Stimulated activated memory B cell treated with anti-CD40 and anti-IgM and Interleukin-4, amounts not matched to agents 10 μg/mL and 1 μg/mL and 100 μg/mL, for 72 hours (primary cell): Measurements from ENCODE around the gene TOP3B.
A peak's percentile ranks its signal among the peaks of the same experiment; 100 is the strongest.

ENCODE experiments used
- ATAC-seq: fragments of 150-1000 bp; cut with Tn5 transposase; 2 replicates; pipeline ENCODE4 v1.10.0; 2021
- H3K27ac Mint-ChIP-seq: one replicate; pipeline ENCODE4 v1.8.0; 2022; ENCODE audit warnings: mild to moderate bottlenecking, mixed read lengths
- H3K27me3 Mint-ChIP-seq: one replicate; pipeline ENCODE4 v1.8.0; 2022; ENCODE audit warnings: mixed read lengths
- H3K36me3 Mint-ChIP-seq: one replicate; pipeline ENCODE4 v1.8.0; 2022; ENCODE audit warnings: mixed read lengths
- H3K4me1 Mint-ChIP-seq: one replicate; pipeline ENCODE4 v1.8.0; 2022; ENCODE audit warnings: mixed read lengths
- H3K4me3 Mint-ChIP-seq: one replicate; pipeline ENCODE4 v1.8.0; 2022; ENCODE audit warnings: mild to moderate bottlenecking, moderate library complexity, mixed read lengths
- H3K9me3 Mint-ChIP-seq: one replicate; pipeline ENCODE4 v1.8.0; 2022; ENCODE audit warnings: mixed read lengths

The TOP3B gene

DNA sequence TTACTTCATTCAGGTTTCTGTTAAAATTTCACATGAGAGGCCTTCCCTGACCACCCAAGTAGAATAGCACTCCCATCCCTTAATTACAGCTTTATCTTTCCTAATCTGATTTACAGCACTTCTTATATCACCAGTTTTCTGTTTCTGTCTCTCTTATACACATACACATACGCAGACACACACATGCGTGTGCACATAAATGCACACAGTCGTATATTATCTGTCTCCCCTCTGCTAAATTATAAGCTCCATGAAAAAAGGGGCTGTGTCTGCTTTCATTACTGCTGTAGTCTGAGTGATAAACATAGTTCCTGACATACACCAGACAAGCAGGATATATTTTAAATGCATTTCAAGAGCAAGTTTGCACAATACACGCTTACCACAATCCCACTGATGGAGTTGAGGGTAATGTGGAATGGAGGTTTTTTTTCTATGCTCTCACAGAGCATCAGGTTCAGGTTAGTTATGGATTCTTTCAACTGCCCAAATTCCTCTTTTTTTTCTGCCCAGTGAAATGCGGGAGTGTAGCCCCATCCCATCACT is 13.7 kb upstream of the TOP3B start:
- H3K4me3 Mint-ChIP-seq = no peak overlapping the region
- no peaks in the 10 kb centered on the region for H3K27me3 Mint-ChIP-seq
- H3K9me3 Mint-ChIP-seq = no peaks in the 10 kb centered on the region
- ATAC-seq = no peak
- H3K4me1 Mint-ChIP-seq = no peaks in the 10 kb centered on the region
- no peak overlapping the region for H3K27ac Mint-ChIP-seq
- peaks cover 6% of the 10 kb centered on the region for H3K36me3 Mint-ChIP-seq

DNA sequence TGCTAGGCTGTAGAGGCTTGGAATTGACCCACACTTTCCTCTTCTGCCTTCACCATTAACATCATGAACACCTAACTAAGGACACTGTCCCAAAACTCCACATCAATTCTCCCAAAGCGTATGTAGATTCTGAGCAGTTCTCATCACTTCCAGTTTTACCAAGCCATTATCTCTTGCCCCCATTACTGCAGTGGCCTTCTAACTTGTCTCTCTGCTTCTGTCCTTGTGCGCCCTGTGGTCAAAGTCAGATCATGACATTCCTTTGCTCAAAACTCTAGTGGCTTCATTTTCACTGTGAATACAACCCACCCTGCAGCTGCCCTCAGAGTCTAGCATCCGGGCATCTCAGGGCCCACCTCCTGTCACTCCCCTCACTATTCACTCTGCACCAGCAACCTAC is 13.1 kb upstream of the TOP3B start:
- no peak overlapping the region for H3K4me3 Mint-ChIP-seq
- no peak for ATAC-seq
- peaks cover 9% of the 10 kb centered on the region for H3K36me3 Mint-ChIP-seq
- H3K9me3 Mint-ChIP-seq = no peaks in the 10 kb centered on the region
- H3K27ac Mint-ChIP-seq = no peak overlapping the region
- no peaks in the 10 kb centered on the region for H3K4me1 Mint-ChIP-seq
- H3K27me3 Mint-ChIP-seq = no peaks in the 10 kb centered on the region

DNA sequence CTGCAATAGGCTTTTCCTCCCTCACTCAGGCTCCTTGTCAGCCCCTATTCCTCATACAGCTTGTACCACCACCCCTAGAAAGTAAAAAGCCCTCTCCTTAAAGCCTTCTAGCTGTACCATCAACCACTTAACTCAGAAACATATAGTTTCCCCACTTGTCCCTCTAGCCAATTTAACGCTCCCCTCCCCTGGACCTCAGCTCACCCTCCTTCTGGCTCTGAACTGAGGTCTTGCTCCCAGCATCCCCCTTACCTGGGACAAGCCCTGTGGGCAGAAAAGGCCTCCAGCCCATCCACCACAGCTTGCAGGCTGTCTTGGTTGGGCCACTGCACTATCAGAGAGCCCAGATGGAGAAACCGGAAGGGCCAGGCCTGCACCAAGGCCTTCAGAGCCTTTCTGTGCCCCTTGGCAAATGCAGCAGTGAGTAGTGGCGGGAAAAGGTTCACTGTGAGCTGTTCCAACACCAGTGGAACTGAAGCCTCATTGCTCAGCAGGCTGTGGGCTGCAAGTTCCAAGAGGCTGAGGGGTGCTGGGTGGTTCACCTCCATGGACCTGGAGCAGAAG is 12.4 kb upstream of the TOP3B start:
- Mint-ChIP-seq H3K27me3 (no peaks in the 10 kb centered on the region), H3K4me3 (no peak overlapping the region), H3K9me3 (no peaks in the 10 kb centered on the region), H3K27ac (no peak overlapping the region), H3K4me1 (no peaks in the 10 kb centered on the region), H3K36me3 (peaks cover 12% of the 10 kb centered on the region)
- no peak for ATAC-seq

DNA sequence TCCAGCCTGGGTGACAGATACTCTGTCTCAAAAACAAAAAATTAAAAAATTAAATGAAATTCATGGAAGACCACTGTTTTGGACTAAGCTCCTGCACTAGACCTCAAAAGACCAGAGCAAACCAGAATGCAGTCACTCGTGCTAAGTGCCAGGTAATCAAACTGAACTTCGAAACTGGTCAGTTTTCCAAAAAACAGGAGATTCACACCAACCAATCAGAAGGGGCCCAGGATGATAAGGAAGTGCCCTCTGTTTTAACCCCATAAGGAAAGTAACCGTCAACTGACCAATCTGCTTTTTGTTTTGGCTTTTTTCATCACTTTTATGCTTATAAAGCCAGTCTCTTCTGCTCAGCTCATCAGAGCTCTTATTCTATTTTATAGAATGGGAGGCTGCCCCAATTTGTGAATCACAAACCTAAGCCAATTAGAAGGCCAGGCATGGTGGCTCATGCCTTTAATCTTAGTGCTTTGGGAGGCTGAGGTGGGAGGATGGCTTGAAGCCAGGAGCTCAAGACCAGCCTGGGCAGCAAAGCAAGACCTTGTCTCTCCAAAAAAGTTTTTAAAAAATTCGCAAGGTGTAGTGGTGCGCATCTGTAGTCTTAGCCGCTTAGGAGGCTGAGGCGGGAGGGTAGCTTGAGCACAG is 10.1 kb upstream of the TOP3B start:
- no peaks in the 10 kb centered on the region for H3K27me3 Mint-ChIP-seq
- H3K36me3 Mint-ChIP-seq = peaks cover 12% of the 10 kb centered on the region
- H3K9me3 Mint-ChIP-seq = no peaks in the 10 kb centered on the region
- H3K4me1 Mint-ChIP-seq = no peaks in the 10 kb centered on the region
- ATAC-seq = no peak
- no peak overlapping the region for H3K4me3 Mint-ChIP-seq
- H3K27ac Mint-ChIP-seq = no peak overlapping the region

DNA sequence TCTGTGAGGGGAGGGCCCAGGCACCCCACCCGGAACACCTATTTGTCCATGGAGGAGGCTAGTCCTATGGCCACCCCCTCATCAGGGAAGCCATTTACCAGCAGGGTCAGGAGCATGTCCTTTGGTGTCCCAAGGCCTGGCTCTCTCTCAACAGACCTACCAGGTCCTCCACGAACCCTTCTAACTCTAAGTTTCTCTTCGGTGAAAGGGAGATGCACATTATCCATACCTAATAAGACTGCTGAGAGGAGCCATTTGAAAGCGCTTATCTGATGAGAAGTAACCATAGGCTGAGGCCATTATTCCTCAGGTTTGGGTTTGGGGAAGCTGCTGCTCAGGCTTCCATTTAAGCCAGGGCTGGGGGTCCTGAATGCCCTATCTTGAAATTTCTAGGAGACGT is 9.2 kb upstream of the TOP3B start:
- no peak overlapping the region for H3K27ac Mint-ChIP-seq
- no peak overlapping the region for H3K4me3 Mint-ChIP-seq
- peaks cover 12% of the 10 kb centered on the region for H3K36me3 Mint-ChIP-seq
- no peaks in the 10 kb centered on the region for H3K27me3 Mint-ChIP-seq
- ATAC-seq = no peak
- H3K9me3 Mint-ChIP-seq = no peaks in the 10 kb centered on the region
- H3K4me1 Mint-ChIP-seq = no peaks in the 10 kb centered on the region

DNA sequence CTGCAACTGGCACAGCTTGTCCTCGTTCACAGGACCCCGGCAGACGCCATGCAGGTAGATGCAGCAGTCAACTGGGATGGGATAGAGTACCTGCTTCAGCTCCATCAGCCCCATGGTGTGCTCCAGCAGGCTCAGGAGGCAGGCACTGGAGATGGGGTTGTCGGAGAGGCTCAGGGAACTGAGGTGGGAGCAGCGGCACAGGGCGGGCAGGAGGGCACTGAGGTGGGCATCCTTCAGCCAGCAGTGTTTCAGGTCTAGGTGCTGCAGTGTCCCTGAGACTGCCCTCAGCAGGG is 8.7 kb upstream of the TOP3B start:
- no peak overlapping the region for H3K27ac Mint-ChIP-seq
- no peaks in the 10 kb centered on the region for H3K27me3 Mint-ChIP-seq
- no peaks in the 10 kb centered on the region for H3K9me3 Mint-ChIP-seq
- H3K36me3 Mint-ChIP-seq = peaks cover 12% of the 10 kb centered on the region
- H3K4me1 Mint-ChIP-seq = no peaks in the 10 kb centered on the region
- H3K4me3 Mint-ChIP-seq = no peak overlapping the region
- no peak for ATAC-seq

DNA sequence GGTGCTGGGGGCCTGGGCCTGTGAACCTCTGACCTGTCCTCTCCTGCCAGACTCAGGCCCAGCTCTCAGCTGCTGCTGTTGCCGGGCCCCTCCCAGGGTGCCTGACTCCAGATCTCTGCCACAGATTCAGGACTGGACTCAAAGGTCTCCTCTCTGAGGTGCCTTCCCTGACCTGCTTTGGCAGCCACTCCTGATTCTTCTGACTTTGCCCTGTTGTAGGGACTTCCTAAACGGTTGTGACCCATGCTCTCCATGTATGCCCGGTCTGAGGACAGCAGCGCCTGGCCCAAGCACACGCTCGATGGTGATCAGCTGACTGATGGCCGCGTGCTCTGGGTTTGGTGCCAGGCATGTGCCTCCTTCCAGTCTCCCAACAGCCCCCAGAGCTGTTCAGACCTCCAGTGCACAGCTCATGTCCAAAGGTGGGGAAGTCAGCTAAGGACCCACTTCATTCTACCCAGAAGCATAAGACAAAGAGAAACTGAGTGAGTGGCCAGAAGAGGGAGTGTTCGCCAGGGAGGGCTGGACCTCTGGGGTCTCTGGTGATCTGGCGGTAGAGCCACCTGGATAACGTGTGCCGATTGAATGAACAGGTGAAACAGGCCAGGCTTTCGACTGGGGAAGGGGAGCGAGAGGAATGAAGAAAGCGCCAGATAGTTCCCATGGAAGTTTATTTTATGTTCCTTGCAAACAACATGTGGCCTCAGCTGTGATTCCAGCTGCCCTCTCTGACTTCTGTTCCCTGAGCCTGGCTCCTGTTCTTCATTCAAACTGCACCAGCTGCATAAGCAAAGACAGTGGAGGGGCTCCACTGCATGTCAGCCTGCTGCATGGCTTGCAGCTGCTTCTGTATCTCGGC is 8.1 kb upstream of the TOP3B start:
- Mint-ChIP-seq H3K4me1 (no peaks in the 10 kb centered on the region), H3K36me3 (peaks cover 12% of the 10 kb centered on the region), H3K4me3 (no peak overlapping the region), H3K27ac (no peak overlapping the region), H3K27me3 (no peaks in the 10 kb centered on the region), H3K9me3 (no peaks in the 10 kb centered on the region)
- no peak for ATAC-seq

DNA sequence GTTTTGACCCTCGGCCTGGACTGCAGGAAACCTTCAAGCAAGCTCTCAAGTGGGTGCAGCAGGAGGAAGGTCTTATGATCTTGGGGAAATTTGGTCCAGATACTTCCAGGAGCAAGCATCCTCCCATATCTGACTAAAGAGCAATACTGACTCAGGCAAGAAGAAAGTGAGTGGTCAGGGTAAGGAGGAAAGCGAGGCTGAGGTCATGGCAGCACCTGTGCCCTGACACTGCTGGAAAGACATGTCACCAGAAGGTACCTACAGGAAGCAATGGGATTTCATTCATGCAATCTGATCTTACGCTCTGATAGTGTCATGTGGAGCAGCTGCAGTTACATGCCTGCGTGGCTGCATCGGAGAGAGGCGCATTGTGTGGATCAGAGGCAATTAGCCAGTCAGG is 6.5 kb upstream of the TOP3B start:
- H3K27ac Mint-ChIP-seq = no peak overlapping the region
- H3K36me3 Mint-ChIP-seq = peaks cover 11% of the 10 kb centered on the region
- peaks cover 6% of the 10 kb centered on the region for H3K4me1 Mint-ChIP-seq
- no peaks in the 10 kb centered on the region for H3K27me3 Mint-ChIP-seq
- no peak for ATAC-seq
- no peaks in the 10 kb centered on the region for H3K9me3 Mint-ChIP-seq
- no peak overlapping the region for H3K4me3 Mint-ChIP-seq

DNA sequence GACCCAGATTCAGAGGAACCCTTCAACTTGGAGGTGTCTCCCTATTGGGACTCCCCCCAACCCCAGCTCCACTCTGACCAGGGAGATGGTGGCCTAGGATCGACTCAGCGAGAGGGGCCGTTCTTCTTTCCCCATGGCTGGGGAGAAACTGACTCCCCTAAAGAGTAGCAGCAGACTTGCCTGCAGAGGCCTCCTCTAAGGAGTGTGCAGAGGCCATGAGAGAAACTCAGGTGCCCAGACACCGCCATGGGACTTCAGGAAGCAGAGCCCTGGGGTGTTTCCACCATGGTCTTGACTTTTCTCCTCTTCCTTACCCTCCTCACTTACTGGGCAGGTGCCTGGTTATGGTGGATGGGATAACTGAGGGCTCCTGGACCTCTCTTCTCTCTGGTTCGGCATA is 2.6 kb upstream of the TOP3B start:
- no peaks in the 10 kb centered on the region for H3K9me3 Mint-ChIP-seq
- ATAC-seq = no peak
- H3K4me3 Mint-ChIP-seq = no peak overlapping the region
- no peaks in the 10 kb centered on the region for H3K36me3 Mint-ChIP-seq
- peaks cover 27% of the 10 kb centered on the region for H3K4me1 Mint-ChIP-seq
- no peaks in the 10 kb centered on the region for H3K27me3 Mint-ChIP-seq
- H3K27ac Mint-ChIP-seq = no peak overlapping the region

DNA sequence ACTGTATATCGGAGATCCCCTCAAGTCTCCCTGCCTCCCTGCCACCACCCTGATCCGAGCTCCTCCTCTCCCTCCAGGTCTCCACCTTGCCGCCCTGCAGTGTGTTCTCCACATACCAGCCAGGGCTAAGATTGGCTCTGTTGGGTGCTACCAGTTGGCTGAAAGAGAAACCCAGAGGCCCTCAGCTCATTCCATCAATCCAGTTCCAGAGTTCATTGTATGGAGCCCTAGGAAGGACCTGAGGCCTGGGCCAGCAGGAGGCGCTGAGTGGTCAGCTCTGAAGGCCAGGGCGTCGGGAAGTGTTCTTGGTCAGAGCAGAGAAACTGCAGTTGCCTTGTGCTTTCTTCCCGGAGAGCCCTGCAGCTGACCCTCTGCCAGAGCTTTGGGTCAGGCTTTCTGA is 2.2 kb upstream of the TOP3B start:
- no peak overlapping the region for H3K27ac Mint-ChIP-seq
- no peak for ATAC-seq
- peaks cover 31% of the 10 kb centered on the region for H3K4me1 Mint-ChIP-seq
- H3K9me3 Mint-ChIP-seq = no peaks in the 10 kb centered on the region
- no peaks in the 10 kb centered on the region for H3K27me3 Mint-ChIP-seq
- H3K36me3 Mint-ChIP-seq = no peaks in the 10 kb centered on the region
- peak overlapping the region; percentile 7 for H3K4me3 Mint-ChIP-seq

DNA sequence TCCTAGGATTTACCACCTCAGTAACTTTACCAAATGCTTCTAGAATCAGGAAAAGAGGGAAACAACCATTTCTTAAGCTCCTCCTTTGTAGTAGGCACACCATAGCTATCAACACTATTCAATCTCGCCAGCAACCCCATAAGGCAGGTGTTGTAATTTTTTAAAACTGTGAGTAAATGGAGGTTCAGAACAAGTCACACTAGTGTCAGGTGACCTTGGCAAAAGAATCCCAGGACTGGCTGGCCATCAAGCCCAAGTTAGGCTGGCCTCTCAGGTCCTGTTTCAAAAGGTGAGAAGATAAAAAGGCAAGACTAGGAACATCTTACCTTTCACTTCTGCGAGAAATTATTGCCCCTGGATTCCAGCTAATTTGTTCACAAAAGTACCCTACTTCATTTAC is 713 bp downstream of the TOP3B start:
- peaks cover 58% of the 10 kb centered on the region for H3K4me1 Mint-ChIP-seq
- H3K36me3 Mint-ChIP-seq = peaks cover 14% of the 10 kb centered on the region

DNA sequence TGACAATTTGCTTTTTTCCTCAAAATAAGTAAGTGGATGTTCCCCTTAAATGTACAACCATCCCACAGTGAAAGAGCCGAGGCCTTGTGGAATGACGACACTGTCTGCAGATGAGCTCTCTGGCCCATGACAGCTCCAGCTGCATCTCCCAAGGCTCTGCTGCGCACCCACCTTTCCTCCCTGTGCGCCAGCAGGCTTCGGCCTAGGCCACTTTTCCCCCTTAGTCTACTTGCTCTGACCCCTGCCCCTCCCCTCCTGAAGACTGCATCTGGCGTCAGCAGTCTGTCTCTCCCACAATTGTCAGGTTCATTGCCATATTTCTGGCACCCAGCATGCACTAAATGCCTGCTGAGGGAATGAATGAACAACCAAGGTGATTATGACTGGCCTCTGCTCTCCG is 2.0 kb downstream of the TOP3B start:
- H3K36me3 Mint-ChIP-seq = peaks cover 26% of the 10 kb centered on the region
- H3K27me3 Mint-ChIP-seq = no peaks in the 10 kb centered on the region
- no peak overlapping the region for H3K4me3 Mint-ChIP-seq
- no peak overlapping the region for H3K27ac Mint-ChIP-seq
- peaks cover 72% of the 10 kb centered on the region for H3K4me1 Mint-ChIP-seq
- H3K9me3 Mint-ChIP-seq = no peaks in the 10 kb centered on the region
- ATAC-seq = no peak

More for the DNA sequence above, 713 bp downstream of the TOP3B start:
- Mint-ChIP-seq H3K4me3 (peak overlapping the region; percentile 90), H3K9me3 (no peaks in the 10 kb centered on the region), H3K27ac (peak overlapping the region; percentile 92), H3K27me3 (no peaks in the 10 kb centered on the region)
- no peak for ATAC-seq

DNA sequence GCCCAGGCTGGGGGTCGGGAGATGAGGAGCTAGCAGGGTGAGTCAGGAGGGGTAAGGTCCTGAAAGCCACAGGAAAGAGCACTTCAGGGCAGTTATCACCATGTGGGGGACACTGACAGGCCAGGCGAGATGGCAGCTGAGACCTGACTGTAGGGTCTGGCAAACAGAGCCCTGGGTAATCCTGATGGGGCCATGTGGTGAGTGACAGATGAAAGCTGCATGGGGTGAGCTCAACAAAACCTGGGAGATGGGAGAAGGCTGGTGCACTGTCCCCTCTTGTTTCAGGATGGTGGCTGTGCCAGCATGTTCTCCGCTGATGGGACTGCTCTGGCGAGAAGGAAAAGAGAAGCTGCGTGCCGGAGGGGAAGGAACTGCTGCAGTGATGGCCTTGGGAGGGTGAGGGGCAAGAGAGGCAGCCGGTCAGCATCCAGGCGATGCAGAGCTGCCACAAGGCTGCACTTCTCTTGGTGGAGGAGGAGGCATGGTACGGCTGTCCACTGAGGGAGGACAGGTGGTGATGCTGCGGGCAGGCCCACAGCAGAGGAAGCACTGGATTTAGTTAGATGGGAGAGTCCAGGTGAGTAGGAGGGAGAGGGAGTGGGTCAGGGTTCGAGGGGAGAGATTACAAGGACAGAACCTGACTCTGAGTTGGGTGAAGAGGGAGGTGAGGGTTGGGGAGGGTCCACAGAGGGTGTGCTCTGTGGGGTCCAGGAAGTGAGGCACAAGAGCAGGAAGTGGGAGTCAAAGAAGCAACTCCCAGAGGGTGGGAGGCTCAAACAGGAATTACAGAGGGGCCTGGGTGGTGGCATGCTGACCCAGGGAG is 3.8 kb downstream of the TOP3B start:
- ATAC-seq = no peak
- peak overlapping the region; percentile 35 for H3K27ac Mint-ChIP-seq
- peaks cover 40% of the 10 kb centered on the region for H3K36me3 Mint-ChIP-seq
- H3K4me1 Mint-ChIP-seq = peaks cover 67% of the 10 kb centered on the region
- no peak overlapping the region for H3K4me3 Mint-ChIP-seq
- H3K9me3 Mint-ChIP-seq = no peaks in the 10 kb centered on the region
- no peaks in the 10 kb centered on the region for H3K27me3 Mint-ChIP-seq

DNA sequence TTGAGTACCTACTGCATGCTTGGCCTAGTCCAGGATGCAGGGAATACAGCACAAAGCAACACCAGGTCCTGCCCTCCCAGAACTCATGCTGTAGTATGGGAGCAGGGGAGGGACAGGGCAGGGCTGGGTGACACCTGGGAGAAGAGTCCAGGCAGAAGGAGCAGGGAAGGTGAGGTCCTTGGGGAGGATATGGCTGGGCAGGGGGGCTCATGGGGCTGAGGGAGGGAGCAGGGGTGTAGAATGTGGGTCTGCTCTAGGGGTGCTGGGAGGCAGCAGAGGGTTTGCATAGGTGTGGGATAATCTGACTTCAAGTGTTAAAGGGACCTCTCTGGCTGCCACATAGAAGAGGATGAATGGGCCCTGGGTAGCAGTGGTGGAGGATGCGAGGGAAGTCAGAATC is 4.8 kb downstream of the TOP3B start:
- H3K27ac Mint-ChIP-seq = no peak overlapping the region
- H3K9me3 Mint-ChIP-seq = no peaks in the 10 kb centered on the region
- peaks cover 67% of the 10 kb centered on the region for H3K4me1 Mint-ChIP-seq
- ATAC-seq = no peak
- H3K27me3 Mint-ChIP-seq = no peaks in the 10 kb centered on the region
- H3K36me3 Mint-ChIP-seq = peaks cover 47% of the 10 kb centered on the region
- no peak overlapping the region for H3K4me3 Mint-ChIP-seq

DNA sequence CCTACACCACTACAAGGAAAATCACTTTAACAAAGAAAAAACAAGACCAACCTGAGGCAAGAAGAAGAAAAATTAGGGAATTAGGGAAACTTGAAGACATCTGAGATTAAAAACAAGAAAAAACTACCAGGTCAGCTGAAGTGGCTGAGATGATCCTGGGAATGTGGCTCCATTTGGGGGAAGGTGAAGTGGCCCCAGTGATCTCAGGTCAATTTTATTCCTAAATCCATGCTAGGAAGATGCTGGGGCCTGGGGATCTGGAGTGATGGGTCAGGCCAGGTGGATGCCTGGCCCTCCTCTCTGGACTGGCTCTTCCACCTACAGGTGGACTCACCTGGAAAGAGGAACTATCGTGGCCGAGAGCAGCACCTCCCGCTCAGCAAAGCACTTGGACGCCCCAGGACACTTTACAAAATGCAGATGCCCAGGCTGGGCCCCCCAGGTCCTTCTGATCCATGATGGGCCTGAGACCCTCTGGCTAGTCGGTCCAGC is 6.7 kb downstream of the TOP3B start:
- Mint-ChIP-seq H3K36me3 (peaks cover 52% of the 10 kb centered on the region), H3K4me1 (peaks cover 60% of the 10 kb centered on the region), H3K27me3 (no peaks in the 10 kb centered on the region), H3K9me3 (no peaks in the 10 kb centered on the region), H3K4me3 (no peak overlapping the region), H3K27ac (no peak overlapping the region)
- ATAC-seq = no peak
